Osteoblast (primary cell): Measurements from ENCODE around the gene AQP6. TPM values are rescaled to one million over a fixed set of nuclear protein-coding genes. Genes with fewer than 3 reads are reported as not detected.

Experiments used
- DNase-seq: peaks from one replicate; pipeline ENCODE4 v3.0.0; 2011; ENCODE audit warnings: low spot score, mixed read lengths; ENCODE audit not compliant: insufficient read length; ENCODE audit errors: missing footprints
- H2AFZ ChIP-seq: 2 replicates; pipeline ENCODE4 v1.6.0; 2011; ENCODE audit warnings: mild to moderate bottlenecking, low read length
- H3K27ac ChIP-seq: 2 replicates; pipeline ENCODE4 v1.5.1; 2011; ENCODE audit warnings: mild to moderate bottlenecking, low read depth, low read length, moderate library complexity
- H3K27me3 ChIP-seq: 2 replicates; pipeline ENCODE4 v1.6.0; 2012; ENCODE audit warnings: mild to moderate bottlenecking, control low read depth, inconsistent platforms, low read length, moderate library complexity; ENCODE audit not compliant: insufficient read depth
- H3K36me3 ChIP-seq: 2 replicates; pipeline ENCODE4 v1.5.1; 2011; ENCODE audit warnings: mild to moderate bottlenecking, low read length, control low read depth, moderate library complexity; ENCODE audit not compliant: insufficient read depth
- H3K4me1 ChIP-seq: 2 replicates; pipeline ENCODE4 v1.5.1; 2011; ENCODE audit warnings: mild to moderate bottlenecking, low read length, control low read depth, moderate library complexity; ENCODE audit not compliant: insufficient read depth
- H3K4me2 ChIP-seq: 2 replicates; pipeline ENCODE4 v1.6.0; 2011; ENCODE audit warnings: mild to moderate bottlenecking, low read length; ENCODE audit not compliant: insufficient read depth
- H3K4me3 ChIP-seq: fragments of 200-600 bp; sonication (generic); 3 replicates; pipeline ENCODE4 v1.5.1; 2012; ENCODE audit warnings: mild to moderate bottlenecking, low read length, inconsistent platforms; ENCODE audit not compliant: insufficient read depth
- H3K79me2 ChIP-seq: 2 replicates; pipeline ENCODE4 v1.6.0; 2012; ENCODE audit warnings: mild to moderate bottlenecking, low read length, control low read depth, inconsistent platforms; ENCODE audit not compliant: insufficient read depth
- H3K9me3 ChIP-seq: 2 replicates; pipeline ENCODE4 v1.5.1; 2011; ENCODE audit warnings: low read depth, low read length, control low read depth
- H4K20me1 ChIP-seq: 2 replicates; pipeline ENCODE4 v1.6.0; 2012; ENCODE audit warnings: mild to moderate bottlenecking, low read length, control low read depth; ENCODE audit not compliant: insufficient read depth
- CTCF ChIP-seq: IDR thresholded peaks from 2 replicates; pipeline ENCODE4 v1.5.1; 2011; ENCODE audit warnings: mild to moderate bottlenecking, low read depth, low read length, moderate library complexity; ENCODE audit errors: extremely low read depth
- total RNA-seq: library from RNA; depleted of rRNA; stranded (reverse); fragments of >200 nt; gene quantifications from 2 replicates; pipeline ENCODE4 v1.2.3, GENCODE V29; 2012

The AQP6 gene
- total RNA-seq, 1 donor, result not detected

GRCh38 chr12:49965836-49966235 is 6.9 kb upstream of the AQP6 start:
- no peak for TF ChIP-seq CTCF
- Histone ChIP-seq H3K27me3 (peaks cover 67% of the 10 kb centered on the region), H3K79me2 (no peaks in the 10 kb centered on the region), H4K20me1 (no peaks in the 10 kb centered on the region), H3K4me2 (no peak overlapping the region), H3K36me3 (no peaks in the 10 kb centered on the region), H3K4me1 (no peaks in the 10 kb centered on the region), H2AFZ (no peak overlapping the region), H3K4me3 (no peak overlapping the region), H3K9me3 (no peaks in the 10 kb centered on the region), H3K27ac (no peak overlapping the region)
- peak; percentile 88 for DNase-seq

GRCh38 chr12:49966511-49967041 is 6.2 kb upstream of the AQP6 start:
- peak; percentile 65 for DNase-seq
- Histone ChIP-seq H3K4me1 (no peaks in the 10 kb centered on the region), H4K20me1 (no peaks in the 10 kb centered on the region), H3K27me3 (peaks cover 68% of the 10 kb centered on the region), H3K27ac (no peak overlapping the region), H2AFZ (no peak overlapping the region), H3K4me3 (no peak overlapping the region), H3K9me3 (no peaks in the 10 kb centered on the region), H3K4me2 (no peak overlapping the region), H3K79me2 (no peaks in the 10 kb centered on the region), H3K36me3 (no peaks in the 10 kb centered on the region)
- no peak for TF ChIP-seq CTCF

GRCh38 chr12:49967042-49967776 is 5.5 kb upstream of the AQP6 start:
- Histone ChIP-seq H3K4me3 (peak overlapping the region; percentile 68), H2AFZ (peak overlapping the region; percentile 79), H3K27ac (no peak overlapping the region), H3K4me1 (no peaks in the 10 kb centered on the region), H3K9me3 (no peaks in the 10 kb centered on the region), H4K20me1 (no peaks in the 10 kb centered on the region), H3K79me2 (no peaks in the 10 kb centered on the region), H3K4me2 (peak overlapping the region; percentile 90), H3K36me3 (no peaks in the 10 kb centered on the region), H3K27me3 (peaks cover 67% of the 10 kb centered on the region)
- TF ChIP-seq CTCF, result peak; percentile 69
- DNase-seq, result peak; percentile 100

GRCh38 chr12:49967777-49968250 is 4.9 kb upstream of the AQP6 start:
- Histone ChIP-seq H3K27me3 (peaks cover 65% of the 10 kb centered on the region), H3K27ac (no peak overlapping the region), H3K36me3 (no peaks in the 10 kb centered on the region), H3K4me3 (peak overlapping the region; percentile 68), H3K9me3 (no peaks in the 10 kb centered on the region), H4K20me1 (no peaks in the 10 kb centered on the region), H2AFZ (peak overlapping the region; percentile 79), H3K4me2 (peak overlapping the region; percentile 90), H3K79me2 (no peaks in the 10 kb centered on the region), H3K4me1 (no peaks in the 10 kb centered on the region)
- peak; percentile 61 for DNase-seq
- TF ChIP-seq CTCF, result no peak
